DMS 273 treated with DMSO at 0.1 percent for 48 hours (cell line): ENCODE results near the gene BORCS6.

Source experiments
- DNase-seq: peaks from one replicate; lab custom pipeline; 2025; lab: John Stamatoyannopoulos, UW

BORCS6 gene

GRCh38 chr17:8142158-8142886 is 47.7 kb downstream of the BORCS6 start:
- DNase-seq, result no peak

- no peak for DNase-seq
Measured at GRCh38 chr17:8141741-8142140, 48.2 kb downstream of the BORCS6 start.

GRCh38 chr17:8141045-8141444 is 48.9 kb downstream of the BORCS6 start:
- DNase-seq, result no peak

GRCh38 chr17:8140065-8141029 is 49.6 kb downstream of the BORCS6 start:
- DNase-seq, result no peak

GRCh38 chr17:8138672-8139371 is 51.2 kb downstream of the BORCS6 start:
- peak; percentile 91 for DNase-seq

GRCh38 chr17:8138374-8138671 is 51.7 kb downstream of the BORCS6 start:
- no peak for DNase-seq
